GM12864 (cell line): ENCODE results near the gene GAD2.

Experiments used
- DNase-seq: peaks from one replicate; pipeline ENCODE4 v3.0.0-alpha.2; 2011; ENCODE audit warnings: low read depth
- H3K4me3 ChIP-seq: 2 replicates; pipeline ENCODE4 v1.5.1; 2011; ENCODE audit warnings: mild to moderate bottlenecking, low read depth, low read length, control low read depth
- TF ChIP-seq, protein P1 (sequence below): IDR thresholded peaks from 2 replicates; pipeline ENCODE4 v1.5.1; 2011; ENCODE audit warnings: low read depth, mild to moderate bottlenecking, moderate library complexity, low read length, control low read depth, inconsistent platforms; ENCODE audit errors: missing control alignments

Gene GAD2

GRCh38 chr10:26214551-26215395 lies 1.8 kb upstream of the GAD2 start:
- no peak overlapping the region for H3K4me3 ChIP-seq
- TF ChIP-seq, protein P1, sequence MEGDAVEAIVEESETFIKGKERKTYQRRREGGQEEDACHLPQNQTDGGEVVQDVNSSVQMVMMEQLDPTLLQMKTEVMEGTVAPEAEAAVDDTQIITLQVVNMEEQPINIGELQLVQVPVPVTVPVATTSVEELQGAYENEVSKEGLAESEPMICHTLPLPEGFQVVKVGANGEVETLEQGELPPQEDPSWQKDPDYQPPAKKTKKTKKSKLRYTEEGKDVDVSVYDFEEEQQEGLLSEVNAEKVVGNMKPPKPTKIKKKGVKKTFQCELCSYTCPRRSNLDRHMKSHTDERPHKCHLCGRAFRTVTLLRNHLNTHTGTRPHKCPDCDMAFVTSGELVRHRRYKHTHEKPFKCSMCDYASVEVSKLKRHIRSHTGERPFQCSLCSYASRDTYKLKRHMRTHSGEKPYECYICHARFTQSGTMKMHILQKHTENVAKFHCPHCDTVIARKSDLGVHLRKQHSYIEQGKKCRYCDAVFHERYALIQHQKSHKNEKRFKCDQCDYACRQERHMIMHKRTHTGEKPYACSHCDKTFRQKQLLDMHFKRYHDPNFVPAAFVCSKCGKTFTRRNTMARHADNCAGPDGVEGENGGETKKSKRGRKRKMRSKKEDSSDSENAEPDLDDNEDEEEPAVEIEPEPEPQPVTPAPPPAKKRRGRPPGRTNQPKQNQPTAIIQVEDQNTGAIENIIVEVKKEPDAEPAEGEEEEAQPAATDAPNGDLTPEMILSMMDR, result no peak

DNA sequence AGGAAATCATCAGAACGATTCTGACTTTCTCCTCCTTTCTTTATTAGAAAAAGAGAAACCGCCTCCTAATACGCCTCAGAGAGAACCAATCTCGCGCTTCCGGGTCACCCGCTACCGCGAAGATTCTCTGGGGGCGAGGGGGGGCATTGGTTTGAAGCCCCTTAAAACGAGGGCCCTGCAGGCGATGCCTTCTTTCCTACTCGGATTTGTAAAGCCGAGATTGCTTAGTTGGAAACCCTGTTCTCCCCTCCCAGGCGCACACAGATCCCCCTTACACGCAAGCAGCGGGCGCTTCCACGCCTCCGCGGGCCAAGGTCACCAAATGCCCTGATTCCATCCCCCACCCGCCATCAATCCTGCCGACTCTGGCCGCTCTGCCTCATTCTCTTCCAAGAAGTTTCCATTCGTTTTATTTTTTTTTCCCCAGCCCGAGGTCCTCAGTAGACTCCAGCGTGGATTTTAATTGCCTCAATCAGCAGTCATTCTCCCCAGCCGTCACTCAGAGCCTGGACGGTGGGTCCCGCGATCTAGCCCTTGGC lies 1.1 kb upstream of the GAD2 start:
- TF ChIP-seq, protein P1, result no peak
- H3K4me3 ChIP-seq, result no peak overlapping the region
- no peak for DNase-seq

More at GRCh38 chr10:26214551-26215395, 1.8 kb upstream of the GAD2 start:
- no peak for DNase-seq

DNA sequence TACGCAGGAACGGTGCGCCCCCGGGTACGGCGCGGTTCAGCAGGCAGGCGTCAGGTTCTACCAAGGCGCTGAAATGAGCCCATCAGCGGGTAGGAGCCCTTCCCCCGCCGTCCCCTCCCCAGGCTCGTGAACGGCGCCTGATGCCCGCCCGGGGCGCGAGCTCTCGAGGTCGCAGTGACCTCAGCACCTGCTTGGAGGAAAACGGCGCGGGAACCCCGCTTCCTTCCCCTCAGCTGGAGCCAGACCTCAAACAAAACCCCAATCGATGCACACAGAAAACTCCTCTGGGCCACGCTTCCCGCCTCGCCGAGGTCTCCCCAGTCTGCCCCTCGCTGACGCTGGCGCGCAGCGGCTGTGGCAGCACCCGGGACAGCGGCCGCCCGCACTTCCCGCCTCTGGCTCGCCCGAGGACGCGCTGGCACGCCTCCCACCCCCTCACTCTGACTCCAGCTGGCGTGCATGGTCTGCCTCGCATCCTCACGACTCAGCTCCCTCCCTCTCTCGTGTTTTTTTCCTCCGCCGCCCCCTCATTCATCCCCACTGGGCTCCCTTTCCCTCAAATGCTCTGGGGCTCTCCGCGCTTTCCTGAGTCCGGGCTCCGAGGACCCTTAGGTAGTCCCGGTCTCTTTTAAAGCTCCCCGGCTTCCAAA lies 514 bp upstream of the GAD2 start:
- TF ChIP-seq, protein P1, result no peak
- DNase-seq, result no peak
- H3K4me3 ChIP-seq, result no peak overlapping the region

DNA sequence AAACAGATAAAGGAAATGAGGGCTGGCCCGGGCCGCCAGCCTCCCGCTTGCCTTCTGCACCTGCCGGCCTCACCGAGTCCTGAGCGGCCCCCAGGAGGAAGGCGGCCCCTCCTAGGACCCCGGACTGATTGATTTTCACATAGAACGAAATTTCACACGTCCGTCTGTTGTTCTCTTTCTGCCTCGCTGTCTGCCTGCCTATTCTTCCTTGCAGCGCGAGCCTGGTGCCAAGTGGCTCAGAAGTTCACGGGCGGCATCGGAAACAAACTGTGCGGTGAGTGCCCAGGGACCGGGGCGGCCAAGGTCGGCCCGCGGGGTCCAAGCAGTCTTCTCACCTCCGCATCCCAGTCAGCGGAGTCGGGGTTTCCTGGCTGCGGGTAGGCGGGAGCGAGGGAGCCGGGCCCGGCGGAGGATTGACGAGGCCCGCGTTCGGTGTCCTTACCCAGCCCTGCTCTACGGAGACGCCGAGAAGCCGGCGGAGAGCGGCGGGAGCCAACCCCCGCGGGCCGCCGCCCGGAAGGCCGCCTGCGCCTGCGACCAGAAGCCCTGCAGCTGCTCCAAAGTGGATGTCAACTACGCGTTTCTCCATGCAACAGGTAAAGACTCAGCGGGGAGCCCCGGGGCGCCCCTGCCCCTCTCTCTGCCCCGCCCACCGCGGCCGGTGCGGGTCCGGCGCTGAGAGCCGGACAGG lies 967 bp downstream of the GAD2 start:
- TF ChIP-seq, protein P1, result no peak
- no peak overlapping the region for H3K4me3 ChIP-seq
- DNase-seq, result no peak

DNA sequence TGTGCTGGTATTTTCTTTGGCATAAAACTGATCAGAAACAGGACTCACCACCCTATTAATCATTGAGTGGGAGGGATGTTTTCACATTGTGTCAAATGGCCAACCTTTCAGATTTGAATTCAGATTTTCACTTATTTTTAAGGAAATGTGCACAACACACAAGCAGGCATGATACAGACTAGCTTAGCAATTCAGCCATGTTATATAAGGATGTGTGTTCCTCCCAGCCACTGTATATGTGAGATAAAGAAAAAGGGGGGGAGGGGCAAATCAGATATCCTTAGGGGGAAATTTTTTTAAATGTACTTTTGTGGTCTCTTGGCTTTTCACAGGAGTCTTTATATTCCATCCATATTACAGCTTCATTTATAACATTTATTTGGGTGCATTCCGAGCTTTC lies 3.1 kb downstream of the GAD2 start:
- TF ChIP-seq, protein P1, result no peak
- H3K4me3 ChIP-seq, result no peak overlapping the region
- DNase-seq, result no peak

- DNase-seq, result no peak
- TF ChIP-seq, protein P1, result no peak
Observed at GRCh38 chr10:26220901-26221300, 4.3 kb downstream of the GAD2 start.

More at GRCh38 chr10:26220901-26221300, 4.3 kb downstream of the GAD2 start:
- no peak overlapping the region for H3K4me3 ChIP-seq
